ENCODE data around the gene ZNF280B. TPM values are rescaled to one million over a fixed set of nuclear protein-coding genes. Genes with fewer than 3 reads are reported as not detected.
"Not testable (repeated sequence)": the region's sequence is repeated elsewhere in the genome, so short reads cannot be mapped to it uniquely, and the experiment has no call there.

ZNF280B gene
- total RNA-seq, 6 experiments from 2014 or later: 0.14 to 0.48 (median 0.35) TPM

DNA sequence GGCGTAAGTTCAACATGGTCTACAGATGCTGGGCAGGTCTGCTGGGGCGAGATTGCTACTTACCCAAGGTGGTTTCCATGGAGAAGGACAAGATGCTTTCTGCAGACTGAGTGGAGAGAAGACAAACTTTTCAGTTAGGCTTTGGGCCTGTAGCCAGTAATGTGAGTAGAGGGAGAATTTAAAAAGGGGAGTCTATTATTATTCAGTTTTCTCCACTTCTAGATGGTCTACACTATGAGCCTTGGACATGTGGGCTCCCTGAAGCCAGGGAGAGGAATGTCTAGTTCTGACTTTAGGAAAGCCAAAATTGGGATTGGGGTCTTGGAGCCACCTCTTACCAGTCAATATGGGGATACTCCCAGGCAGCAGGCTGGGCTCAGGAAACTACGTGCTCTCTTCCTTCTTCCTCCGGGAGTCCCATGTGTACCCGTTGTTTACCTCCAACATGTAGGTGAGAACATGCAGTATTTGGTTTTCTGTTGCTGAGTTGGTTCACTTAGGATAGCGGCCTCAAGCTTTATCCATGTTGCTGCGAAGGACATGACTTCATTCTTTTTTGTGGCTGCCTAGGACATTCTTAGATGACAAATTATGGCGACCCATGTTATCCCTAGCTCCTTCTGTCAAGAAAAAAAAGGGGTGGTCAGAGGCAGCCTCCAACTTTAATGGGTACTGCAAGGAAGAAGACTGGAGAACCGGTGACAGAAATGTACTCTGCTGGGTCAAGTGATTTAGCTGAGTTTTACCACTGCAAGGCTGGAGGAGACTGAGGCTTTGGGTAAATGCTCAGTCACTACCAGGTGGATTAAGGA is 26.3 kb upstream of the ZNF280B start:
- Mint-ChIP-seq H3K36me3 (ENCODE audit: low read depth) (no peaks in the 10 kb centered on the region), H3K4me3 (no peak overlapping the region), H3K27me3 (ENCODE audit: insufficient read depth) (peaks cover 5% of the 10 kb centered on the region), H3K9me3 (peaks cover 10% of the 10 kb centered on the region), H3K4me1 (ENCODE audit: low read depth) (no peaks in the 10 kb centered on the region), H3K27ac (no peak overlapping the region)
- TF ChIP-seq, protein P1, sequence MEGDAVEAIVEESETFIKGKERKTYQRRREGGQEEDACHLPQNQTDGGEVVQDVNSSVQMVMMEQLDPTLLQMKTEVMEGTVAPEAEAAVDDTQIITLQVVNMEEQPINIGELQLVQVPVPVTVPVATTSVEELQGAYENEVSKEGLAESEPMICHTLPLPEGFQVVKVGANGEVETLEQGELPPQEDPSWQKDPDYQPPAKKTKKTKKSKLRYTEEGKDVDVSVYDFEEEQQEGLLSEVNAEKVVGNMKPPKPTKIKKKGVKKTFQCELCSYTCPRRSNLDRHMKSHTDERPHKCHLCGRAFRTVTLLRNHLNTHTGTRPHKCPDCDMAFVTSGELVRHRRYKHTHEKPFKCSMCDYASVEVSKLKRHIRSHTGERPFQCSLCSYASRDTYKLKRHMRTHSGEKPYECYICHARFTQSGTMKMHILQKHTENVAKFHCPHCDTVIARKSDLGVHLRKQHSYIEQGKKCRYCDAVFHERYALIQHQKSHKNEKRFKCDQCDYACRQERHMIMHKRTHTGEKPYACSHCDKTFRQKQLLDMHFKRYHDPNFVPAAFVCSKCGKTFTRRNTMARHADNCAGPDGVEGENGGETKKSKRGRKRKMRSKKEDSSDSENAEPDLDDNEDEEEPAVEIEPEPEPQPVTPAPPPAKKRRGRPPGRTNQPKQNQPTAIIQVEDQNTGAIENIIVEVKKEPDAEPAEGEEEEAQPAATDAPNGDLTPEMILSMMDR (IDR thresholded peaks at IDR 0.05): no peak
- no peak for DNase-seq

DNA sequence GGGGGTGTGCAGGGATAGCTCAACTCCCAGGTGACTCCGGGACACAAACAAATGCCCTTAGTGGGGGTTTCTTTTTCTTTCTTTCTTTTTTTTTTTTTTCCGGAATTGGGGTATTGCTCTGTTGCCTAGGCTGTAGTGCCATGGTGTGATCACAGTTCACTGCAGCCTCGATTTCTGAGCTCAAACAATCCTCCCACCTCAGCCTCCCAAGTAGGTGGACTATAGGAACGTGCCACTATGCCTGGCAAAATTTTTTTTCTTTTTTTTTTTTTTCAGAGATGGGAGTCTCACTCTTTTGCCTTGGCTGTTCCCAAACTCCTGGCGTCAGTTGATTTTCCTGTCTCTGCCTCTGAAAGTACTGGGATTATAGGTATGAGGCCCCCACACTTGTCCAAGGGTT is 25.3 kb upstream of the ZNF280B start:
- peaks cover 3% of the 10 kb centered on the region; the same call in 1 of the 2 replicates for H3K27me3 Mint-ChIP-seq (ENCODE audit: insufficient read depth)

DNA sequence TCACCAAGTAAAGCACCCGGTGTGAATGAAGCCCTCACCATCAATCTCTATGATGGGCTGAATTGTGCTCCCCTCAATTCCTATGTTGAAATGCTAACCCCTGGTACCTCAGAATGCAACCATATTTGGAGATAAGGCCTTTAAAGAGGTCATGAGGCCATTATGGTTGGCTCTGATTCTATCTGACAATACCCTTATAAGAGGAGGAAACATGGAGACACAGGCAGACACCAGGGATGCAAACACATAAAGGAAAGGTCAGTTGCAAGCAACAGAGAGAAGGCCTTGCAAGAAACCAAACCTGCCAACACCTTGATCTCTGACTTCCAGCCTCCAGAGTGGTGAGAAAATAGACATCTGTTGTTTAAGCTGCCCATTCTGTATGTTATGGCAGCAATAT is 24.9 kb upstream of the ZNF280B start:
- no peaks in the 10 kb centered on the region for H3K36me3 Mint-ChIP-seq (ENCODE audit: low read depth)
- peaks cover 13% of the 10 kb centered on the region for H3K9me3 Mint-ChIP-seq
- peaks cover 3% of the 10 kb centered on the region; the same call in 1 of the 2 replicates for H3K27me3 Mint-ChIP-seq (ENCODE audit: insufficient read depth)
- DNase-seq: no peak
- TF ChIP-seq, protein P1 (IDR thresholded peaks at IDR 0.05): no peak
- H3K4me3 Mint-ChIP-seq: no peak overlapping the region
- no peak overlapping the region for H3K27ac Mint-ChIP-seq
- no peaks in the 10 kb centered on the region for H3K4me1 Mint-ChIP-seq (ENCODE audit: low read depth)

More for the DNA sequence above, 25.3 kb upstream of the ZNF280B start:
- Mint-ChIP-seq H3K27ac (no peak overlapping the region), H3K4me3 (no peak overlapping the region), H3K36me3 (ENCODE audit: low read depth) (no peaks in the 10 kb centered on the region), H3K9me3 (peaks cover 17% of the 10 kb centered on the region), H3K4me1 (ENCODE audit: low read depth) (no peaks in the 10 kb centered on the region)
- DNase-seq: no peak
- TF ChIP-seq, protein P1 (IDR thresholded peaks at IDR 0.05): no peak

DNA sequence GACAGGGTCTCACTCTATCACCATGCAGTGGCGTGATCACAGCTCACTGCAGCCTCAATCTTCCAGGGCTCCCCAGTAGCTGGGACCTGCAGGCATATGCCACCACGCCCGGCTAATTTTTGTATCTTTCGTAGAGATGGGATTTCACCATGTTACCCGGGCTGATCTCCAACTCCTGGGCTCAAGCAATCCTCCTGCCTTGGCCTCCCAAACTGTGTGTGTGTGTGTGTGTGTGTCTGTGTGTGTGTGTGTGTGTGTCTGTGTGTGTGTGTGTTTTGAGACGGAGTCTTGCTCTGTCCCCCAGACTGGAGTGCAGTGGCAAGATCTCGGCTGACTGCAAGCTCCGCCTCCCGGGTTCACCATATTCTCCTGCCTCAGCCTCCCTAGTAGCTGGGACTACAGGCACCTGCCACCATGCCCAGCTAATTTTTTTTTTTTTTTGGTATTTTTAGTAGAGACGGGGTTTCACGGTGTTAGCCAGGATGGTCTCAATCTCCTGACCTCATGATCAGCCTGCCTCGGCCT is 24.1 kb upstream of the ZNF280B start:
- H3K27ac Mint-ChIP-seq; H3K4me3 Mint-ChIP-seq; H3K27me3 Mint-ChIP-seq (ENCODE audit: insufficient read depth); H3K4me1 Mint-ChIP-seq (ENCODE audit: low read depth); H3K36me3 Mint-ChIP-seq (ENCODE audit: low read depth); DNase-seq: not testable (repeated sequence)
- H3K9me3 Mint-ChIP-seq: peaks cover 17% of the 10 kb centered on the region

DNA sequence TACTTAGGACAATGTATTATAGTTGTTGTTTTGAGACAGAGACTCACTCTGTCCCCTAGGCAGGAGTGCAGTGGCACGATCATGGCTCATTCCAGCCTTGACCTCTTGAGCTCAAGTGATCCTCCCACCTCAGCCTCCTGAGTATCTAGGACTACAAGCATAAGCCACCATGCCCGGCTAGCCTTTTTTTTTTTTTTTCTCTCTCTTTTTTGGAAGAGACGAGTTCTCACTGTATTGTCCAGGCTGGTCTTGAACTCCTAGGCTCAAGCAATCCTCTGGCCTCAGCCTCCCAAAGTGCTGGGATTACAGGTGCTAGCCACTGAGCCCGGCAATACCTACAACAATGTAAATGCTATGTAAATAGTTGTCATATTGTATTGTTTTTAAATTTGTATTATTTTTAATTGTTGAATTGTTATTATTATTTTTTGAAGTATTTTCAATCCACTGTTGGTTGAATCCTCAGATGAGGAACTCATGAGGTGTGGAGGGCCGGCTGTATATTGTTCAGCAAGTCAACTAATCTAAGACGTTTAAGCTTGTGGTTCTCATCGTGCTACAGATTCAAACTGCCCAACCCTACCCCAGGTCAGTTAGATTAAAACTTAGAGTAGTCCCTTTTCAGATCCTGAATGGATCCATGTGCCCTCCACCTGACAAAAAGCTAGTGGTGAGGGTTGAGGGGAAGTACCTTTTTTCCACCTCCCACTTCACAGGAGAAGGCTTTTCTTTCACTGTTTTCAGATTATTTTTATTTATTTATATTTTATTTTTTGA is 23.4 kb upstream of the ZNF280B start:
- TF ChIP-seq, protein P1 (IDR thresholded peaks at IDR 0.05): no peak
- Mint-ChIP-seq H3K27ac (no peak overlapping the region), H3K4me1 (ENCODE audit: low read depth) (no peaks in the 10 kb centered on the region), H3K9me3 (peaks cover 17% of the 10 kb centered on the region), H3K36me3 (ENCODE audit: low read depth) (no peaks in the 10 kb centered on the region), H3K4me3 (no peak overlapping the region), H3K27me3 (ENCODE audit: insufficient read depth) (peaks cover 4% of the 10 kb centered on the region; the same call in 1 of the 2 replicates)
- DNase-seq: no peak

Data from HFFc6 (cell line).